Globus pallidus (tissue), 1 donor: ENCODE measurements around the gene EEFSEC.

Source experiments
- DNase-seq: peaks from one replicate; pipeline ENCODE4 v3.0.0-alpha.2; 2015; ENCODE audit warnings: low spot score

The EEFSEC gene, protein sequence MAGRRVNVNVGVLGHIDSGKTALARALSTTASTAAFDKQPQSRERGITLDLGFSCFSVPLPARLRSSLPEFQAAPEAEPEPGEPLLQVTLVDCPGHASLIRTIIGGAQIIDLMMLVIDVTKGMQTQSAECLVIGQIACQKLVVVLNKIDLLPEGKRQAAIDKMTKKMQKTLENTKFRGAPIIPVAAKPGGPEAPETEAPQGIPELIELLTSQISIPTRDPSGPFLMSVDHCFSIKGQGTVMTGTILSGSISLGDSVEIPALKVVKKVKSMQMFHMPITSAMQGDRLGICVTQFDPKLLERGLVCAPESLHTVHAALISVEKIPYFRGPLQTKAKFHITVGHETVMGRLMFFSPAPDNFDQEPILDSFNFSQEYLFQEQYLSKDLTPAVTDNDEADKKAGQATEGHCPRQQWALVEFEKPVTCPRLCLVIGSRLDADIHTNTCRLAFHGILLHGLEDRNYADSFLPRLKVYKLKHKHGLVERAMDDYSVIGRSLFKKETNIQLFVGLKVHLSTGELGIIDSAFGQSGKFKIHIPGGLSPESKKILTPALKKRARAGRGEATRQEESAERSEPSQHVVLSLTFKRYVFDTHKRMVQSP

DNA sequence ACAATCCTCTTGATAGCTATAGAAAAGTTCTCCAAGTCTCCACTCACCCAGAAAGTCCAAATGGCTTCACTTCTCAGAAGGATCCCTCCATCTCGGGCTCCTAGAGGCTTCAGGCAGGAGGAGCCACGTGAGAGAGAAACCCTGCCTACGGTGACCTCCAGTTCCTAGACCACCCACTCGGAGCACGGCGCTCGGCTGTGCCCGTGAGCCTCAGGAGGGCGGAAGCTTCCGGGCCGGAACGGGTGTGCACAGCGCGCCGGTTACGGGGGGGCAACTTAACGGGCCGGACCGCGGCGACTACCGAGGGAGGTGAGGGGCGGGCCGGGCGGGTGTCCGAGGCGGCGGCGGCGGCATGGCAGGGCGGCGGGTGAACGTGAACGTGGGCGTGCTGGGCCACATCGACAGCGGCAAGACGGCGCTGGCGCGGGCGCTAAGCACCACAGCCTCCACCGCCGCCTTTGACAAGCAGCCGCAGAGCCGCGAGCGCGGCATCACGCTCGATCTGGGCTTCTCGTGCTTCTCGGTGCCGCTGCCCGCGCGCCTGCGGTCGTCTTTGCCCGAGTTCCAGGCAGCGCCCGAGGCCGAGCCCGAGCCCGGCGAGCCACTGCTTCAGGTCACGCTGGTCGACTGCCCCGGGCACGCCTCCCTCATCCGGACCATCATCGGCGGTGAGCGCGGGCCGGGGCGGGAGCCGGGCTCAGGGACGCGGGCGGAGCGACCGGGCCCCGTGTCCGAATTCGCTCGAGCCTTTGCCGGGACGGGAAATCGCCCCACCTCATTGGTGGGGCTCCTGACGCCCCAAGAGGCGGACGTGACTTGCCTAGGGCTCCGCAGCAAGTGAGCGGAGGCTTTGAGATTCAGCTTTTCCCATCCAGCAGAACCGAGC is at the start of gene EEFSEC:
EEFSEC (plus strand) TSS at position 326 of the 886 bp plus-strand sequence; CDS start at position 353, 27 bp downstream.
- peak; percentile 59 for DNase-seq

DNA sequence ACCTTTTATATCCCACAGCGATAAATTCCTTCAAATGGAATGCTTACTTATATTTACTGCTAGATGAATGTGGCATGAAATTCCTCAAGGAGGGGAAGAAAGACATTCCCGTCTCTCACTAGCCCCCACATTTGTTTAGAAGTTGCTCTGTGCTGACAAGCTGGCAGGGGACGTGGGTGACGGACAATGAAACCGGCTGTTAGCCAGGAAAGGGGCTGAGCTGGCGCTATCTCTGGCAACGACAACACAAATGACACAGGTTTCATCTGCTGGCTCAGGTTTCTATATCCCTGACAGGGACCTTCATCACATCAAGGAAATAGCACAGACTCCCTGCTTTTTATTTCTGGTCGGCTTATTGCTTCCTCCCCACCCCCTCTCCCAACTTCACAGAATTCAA is 45.4 kb upstream of the EEFSEC start:
- DNase-seq = no peak

DNA sequence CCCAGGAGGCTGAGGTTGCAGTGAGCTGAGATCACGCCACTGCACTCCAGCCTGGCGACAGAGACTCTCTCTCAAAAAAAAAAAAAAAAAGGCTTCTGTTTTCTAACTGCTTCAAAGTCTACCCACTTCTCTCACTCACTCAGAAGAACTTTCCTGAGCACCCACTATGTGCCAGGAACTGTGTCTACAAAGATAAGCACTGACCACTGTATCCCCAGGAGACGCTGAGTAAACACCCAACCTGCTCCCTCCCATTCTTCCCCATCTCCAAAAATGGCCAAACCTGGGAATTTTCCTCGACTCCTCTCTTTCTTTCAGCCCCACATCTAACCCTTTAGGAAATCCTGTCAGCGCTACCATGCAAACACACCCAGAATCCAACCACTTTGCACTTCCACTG is 42.1 kb upstream of the EEFSEC start:
- DNase-seq = no peak

DNA sequence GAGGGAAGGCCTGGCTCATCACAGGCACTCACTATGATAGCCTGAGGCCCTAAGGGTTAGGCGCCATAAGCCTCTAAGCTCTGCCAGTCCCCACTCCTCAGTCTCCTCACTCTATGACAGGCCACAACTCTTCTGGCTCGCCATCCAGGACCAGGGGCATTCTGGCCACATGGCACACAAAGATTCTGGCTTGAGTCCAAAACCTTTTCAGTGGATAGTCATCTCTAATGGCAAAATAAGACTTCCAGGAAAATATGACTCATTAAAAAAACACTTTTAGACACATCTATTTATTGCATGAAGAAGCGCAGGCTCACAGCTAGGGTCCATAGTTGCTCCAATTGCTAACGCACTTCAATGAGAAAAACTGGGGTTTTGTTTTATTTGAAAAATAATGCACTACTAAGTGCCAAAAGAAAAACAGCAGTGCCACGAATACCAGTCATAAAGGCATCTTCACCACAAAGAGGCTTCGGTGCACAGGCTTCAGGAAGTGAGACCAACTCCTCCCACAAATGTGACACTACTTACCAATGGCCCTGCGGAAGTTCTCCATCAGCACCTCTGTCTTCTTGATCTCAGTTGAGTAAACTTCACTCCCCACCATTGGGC is 40.8 kb upstream of the EEFSEC start:
- no peak for DNase-seq

DNA sequence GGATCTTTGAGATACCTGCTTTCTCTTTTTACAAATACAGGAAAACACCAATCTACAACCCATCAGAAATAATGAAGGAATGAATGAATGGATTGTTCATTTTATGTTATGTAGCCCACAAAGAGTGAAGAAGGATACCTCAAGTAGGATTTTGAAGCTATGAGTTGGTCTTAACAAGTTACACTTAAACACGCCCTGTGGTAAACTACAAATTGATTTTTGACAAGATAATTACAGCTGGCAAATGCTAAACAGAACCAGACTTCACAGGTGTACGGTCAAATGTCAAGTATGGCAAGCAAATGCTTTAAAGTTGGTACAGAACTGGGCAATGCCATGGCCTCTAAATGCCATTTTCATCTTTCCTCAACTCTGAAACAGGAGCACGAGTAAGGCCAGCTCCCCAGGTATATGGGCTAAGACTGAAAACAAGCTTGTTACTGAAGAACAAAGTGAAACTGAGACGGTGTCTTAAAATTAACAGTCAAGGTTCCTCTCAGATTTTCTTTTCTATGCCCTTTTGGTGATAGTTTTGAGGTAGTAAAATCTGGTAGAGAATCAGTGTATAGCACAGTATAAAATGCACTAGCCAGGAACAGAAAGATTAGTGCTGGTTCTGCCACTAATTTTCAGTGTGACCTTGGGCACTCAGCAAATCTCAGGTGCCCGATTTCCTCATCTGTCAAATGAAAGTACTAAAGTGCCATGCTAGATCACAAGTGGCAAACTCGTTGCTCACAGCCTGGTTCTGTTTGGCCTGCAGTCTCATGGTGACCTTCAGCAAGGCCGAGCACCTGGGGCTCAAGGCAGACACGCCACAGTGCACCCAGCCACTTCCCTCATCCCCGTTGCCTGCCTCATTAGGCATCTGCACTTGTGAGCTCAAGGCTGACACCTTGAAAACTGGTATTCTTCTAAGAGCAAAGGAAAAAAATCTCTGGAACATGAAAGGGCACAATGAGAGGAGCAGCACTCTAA is 39.2 kb upstream of the EEFSEC start:
- DNase-seq = no peak

DNA sequence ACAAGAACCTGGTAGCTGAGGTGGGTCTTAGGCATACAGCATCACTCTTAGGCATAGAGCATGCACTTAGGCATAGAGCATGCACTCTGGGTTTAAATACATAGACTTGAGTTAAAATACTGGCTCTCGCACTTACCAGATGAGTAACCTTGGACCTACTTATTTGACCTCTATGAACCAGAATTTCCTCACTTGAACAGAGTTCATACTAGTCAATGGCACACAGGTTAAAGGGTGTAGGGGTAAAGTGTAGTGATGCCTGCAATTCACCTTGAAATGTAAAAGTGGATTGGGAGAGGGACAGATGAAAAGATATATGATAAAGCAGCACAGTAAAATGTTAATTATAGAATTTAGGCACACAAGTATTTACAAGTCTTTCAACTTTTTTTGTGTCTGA is 31.3 kb upstream of the EEFSEC start:
- no peak for DNase-seq

DNA sequence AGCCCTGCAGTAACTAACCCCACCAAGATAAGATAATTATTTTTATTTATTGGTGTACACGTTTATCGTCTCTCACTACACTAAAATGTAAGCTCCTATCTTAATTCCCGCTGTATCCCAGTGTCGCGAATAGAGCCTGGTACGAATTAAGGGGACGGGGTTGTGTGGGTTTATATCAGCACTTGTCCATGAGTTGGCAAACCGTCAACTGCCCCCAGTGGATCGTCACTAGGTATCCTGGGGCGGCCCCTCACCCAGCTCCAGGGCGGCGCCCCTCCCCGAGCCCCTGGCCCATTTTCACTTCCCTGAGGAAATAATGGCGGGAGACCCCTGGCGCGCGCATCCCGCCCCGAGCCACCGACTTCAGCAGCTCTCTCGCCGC is 30.1 kb upstream of the EEFSEC start:
- DNase-seq = no peak

DNA sequence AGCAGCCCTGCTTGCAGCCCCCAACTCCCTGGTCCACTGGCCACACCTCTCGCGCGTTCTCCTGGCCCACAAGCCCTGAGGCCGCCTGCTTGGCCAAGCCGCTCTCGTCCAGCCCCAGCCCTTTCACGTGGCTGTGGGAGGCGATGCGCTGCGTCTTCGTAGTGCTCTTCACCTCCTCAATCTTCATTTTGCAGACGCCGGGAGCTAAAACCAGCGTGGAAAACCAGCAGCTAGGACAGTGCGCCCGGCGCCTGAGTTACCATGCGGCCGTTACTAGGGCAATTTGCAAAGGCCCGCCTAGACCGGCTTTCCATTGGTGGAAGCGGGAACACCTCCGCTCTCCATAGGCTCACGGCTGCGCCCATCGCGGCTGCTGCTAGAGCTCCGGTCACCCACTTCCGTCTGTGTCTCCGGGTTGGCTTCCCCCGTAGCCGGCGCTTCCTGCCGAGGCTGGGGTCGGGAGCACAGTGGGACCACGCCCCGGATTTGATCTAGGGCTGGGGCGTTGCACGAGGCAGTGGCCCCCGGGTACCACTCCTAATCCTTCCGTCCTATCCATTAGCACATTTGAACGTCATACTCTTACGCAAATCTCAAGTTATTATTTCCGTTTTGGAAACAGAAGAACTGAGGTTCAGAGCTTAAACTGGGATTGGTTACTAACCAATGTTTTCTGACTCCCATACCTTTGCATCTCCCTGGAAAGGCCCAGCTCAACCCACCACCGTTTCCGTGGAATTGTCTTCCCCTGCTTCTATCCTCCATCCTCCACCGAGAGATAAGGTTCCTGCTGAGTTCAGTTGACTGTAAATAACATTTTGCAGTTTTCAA is 29.5 kb upstream of the EEFSEC start, which contains the start of gene RUVBL1:
RUVBL1 (minus strand) TSS at position 275 of the 831 bp plus-strand sequence; CDS start at position 187, 88 bp downstream.
- DNase-seq = peak; percentile 96

DNA sequence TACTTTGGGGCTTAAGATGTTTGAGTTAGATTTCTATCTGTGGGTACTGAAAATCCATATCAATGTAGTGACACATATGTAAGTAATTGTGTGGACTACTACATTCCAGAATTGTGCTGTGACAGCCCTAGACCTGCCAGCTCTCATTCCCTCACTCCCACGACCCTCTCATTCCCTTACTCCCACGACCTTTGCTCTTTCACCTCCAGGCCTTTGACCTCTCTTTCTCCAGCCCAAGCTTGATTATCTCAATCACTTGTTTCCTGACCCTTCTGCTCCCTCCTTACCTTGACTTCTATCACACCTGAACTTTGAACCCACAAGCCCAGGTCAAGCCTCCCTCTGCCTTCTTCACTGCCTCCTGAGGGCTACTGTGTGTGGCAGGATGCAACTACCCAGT is 26.0 kb upstream of the EEFSEC start:
- no peak for DNase-seq

DNA sequence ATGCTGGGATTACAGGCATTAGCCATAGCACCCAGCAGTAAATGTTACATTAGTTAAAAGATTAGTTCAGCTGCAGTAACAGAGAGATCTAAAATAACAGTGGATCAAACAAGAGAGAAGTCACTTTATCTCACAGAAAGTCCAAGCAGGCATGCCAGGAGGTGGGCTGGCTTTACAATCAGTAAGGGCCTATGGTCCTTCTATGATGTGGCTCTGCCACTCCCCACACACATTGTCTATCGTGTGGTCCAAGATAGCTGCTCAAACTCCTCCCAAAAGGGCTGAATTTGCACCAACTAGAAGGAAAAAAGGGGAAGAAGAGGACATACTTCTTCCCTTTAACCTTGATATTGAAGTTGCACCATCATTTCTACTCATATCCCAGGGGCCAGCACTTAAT is 25.0 kb upstream of the EEFSEC start:
- DNase-seq = no peak

DNA sequence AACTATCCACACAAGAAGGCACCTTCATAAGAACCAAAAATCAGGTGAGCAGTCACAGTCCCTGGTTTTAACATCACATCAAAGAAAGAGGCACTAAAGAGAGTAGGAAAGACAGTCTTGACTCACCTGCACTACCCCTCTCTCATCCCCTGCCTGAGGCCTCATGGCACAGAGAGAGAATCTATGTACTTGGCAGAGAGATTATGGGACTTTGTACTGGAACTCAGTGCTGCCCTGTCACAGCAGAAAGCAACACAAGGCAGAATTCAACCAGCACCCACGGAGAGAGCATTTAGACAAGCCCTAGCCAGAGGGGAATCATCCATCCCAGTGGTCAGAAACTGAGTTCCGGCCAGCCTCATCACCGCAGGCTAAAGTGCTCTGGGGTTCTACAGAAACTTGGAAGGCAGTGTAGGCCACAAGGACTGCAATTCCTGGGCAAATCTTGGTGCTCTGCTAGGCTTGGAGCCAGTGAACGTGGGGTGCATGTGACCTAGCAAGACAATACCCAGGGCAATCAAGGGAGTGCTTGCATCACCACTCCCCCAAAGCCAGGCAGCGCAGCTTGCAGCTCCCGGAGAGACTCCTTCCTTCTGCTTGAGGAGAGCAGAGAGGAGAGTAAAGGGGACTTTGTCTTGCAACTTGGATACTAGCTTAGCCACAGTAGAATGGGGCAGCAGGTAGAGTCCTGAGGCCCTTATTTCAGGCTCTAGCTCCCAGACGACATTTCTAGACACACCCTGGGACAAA is 21.2 kb upstream of the EEFSEC start:
- no peak for DNase-seq

DNA sequence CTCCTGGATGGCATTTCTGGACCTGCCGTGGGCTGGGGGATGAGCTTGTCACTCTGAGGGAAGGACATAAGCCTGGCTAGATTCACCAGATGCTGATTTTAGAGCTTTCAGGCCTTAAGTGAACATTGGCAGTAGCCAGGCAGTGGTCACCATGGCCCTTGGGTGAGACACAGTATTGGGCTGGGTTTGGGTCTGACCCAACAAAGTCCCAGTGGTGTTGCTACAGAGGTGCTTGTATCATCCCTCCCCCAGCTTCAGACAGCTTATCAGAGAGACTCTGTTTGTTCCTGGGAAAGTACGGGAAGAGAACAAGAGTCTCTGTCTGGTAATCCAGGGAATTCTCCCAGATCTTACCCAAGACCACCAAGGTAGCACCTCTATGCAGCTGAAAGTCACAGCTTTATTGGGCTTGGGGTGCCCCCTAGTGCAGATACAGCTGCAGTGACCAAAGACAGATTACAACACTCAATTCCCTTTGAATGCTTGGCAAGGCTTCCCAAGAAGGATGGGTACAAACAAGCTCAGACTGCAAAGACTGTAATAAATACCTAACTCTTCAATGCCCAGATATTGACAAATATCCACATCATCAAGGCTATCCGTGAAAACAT is 19.9 kb upstream of the EEFSEC start:
- DNase-seq = peak; percentile 38

DNA sequence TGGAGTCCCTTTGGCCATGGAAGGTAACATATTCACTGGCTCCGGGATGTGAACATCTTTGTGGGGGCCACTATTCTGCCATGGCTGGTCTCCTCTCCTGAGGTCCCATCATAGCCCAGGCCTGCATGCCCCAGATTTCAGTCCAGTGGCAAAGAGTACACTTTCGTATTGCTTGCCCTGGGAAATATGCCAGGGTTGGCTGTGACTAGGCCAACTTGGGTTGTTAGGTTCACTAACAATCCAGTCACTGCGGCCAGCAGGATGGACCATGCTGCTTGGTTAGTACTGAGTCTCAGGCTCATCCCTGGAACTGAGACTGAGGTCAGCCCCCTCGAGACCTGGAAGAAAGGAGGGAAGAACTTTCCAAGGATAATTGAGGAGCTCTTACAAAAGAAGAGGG is 9.8 kb upstream of the EEFSEC start:
- no peak for DNase-seq

DNA sequence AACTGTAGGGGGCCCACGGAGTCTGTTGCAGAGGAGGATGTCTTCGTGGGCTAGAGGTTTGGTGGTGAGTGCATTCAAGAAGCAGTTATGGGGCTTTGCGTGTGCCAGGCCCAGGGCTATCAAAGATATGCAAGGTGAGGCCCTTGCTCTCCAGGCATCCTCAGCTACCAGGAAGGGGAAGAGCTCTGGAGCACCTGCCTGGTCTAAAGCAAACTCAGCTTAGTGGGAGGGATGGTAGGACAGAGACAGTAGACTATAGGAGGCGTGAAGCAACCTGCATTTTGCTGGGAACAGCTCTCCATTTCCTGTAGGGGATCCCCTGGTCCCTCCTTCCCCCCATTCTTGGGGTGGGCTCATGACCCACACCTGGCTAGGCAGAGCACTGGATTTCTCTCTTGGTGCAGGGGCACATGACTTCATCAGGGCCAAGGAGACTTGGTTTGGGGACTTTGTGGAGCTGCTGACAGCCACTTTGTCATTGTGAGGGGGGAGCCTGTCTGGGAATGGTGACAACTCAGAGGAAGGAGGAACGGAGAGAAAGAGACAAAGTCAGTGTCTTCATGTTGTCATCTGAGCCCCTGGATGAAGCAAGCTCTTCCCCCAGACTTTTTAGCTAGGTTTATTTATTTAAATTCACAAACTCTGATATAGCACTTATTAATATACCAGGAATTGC is 8.6 kb upstream of the EEFSEC start:
- DNase-seq = no peak

DNA sequence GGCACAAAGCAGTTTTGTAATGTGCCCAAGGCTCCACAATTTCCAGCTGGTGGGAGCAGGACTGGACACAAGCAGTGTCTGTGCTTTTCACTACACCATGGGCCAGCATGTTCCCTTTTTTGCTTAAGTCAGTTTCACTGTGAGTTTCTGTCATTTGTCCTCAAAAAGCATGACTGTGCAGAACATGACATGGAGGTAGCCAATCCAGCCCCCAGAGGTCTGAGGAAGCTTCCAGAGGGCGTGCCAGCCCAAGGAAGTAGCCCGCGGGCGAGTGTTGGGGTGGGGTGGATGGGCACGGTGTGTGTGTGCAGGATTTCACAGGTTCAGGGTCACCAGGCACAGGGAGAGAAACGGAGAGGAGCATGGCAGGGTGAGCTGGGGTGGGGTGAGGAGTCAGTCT is 8.0 kb upstream of the EEFSEC start:
- peak; percentile 56 for DNase-seq

DNA sequence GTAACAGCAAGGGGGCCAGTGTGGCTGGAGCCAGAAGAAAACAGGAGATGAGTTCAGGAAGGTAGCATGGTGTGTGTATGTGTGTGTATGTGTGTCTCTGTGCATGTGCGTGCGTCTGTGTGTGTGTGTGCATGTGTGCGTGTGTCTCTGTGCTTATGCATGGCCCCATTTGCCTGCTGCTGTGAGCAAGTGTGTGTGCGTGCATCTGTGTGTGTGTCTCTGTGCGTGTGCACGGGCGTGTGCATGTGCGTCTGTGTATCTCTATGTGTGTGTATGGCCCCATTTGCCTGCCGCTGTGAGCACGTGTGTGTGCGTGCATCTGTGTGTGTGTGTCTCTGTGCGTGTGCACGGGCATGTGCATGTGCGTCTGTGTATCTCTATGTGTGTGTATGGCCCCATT is 7.1 kb upstream of the EEFSEC start:
- no peak for DNase-seq

DNA sequence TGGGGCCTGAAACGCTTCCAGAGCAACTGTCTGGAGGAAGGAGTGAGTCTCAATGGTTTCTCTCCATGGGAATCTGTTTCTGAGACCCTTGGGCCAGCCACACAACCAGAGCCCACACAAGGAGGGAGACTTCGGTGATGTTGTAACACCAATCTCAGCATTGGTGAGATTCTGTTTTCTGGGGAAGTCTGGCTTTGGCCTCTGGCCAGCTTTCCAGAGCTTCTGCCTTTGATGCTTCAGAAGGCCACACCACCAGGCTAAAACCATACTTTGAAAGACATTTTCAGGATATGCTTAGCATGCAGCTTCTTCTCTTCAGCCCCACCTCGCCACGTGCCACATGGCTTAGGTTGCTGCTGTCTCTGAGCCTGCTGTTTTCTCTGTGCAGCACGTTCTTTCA is 3.6 kb upstream of the EEFSEC start:
- no peak for DNase-seq

DNA sequence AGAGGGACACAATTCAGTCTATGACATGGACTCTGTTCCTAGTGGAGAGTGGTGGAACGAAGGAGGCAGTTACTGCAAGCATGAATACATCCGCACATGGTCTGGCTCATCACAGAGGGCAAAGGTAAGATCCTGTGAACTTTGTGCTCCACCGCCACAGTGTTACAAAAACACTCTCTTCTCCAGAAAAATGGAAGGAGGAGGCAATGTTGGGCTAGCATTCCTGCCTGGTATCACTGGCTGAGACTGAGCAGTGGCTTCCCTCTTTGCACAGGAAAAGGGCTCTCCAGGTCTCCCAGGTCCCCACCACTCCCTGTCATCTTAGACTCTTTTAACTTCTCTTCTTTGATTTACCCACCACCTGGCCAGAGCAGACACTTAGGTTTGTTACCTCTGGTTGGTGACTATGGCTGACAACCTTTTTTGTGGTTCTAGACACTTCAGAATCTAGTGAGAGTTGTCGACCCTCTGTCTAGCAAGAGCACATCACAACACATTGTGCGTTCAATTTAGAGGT is 1.5 kb upstream of the EEFSEC start:
- no peak for DNase-seq
